Breast epithelium (tissue), 4 donors: ENCODE measurements around the gene SETDB2. TPM values are rescaled to one million over a fixed set of nuclear protein-coding genes. Genes with fewer than 3 reads are reported as not detected.

Experiments used
- DNase-seq, 2 donors: peaks; one replicate each; pipeline ENCODE4 v3.0.0-alpha.2; 2019; ENCODE audit warnings: low spot score in 2 of 2
- H3K27ac ChIP-seq, 2 donors: fragments of 200-600 bp; sonication (generic) in 1 of 2; one replicate each; pipeline ENCODE4 v1.5.1; 2016 to 2019; ENCODE audit warnings: mild to moderate bottlenecking in 1 of 2
- H3K27me3 ChIP-seq, 2 donors: fragments of 200-600 bp; sonication (generic) in 1 of 2; one replicate each; pipeline versions ENCODE4 v1.5.1 to v1.6.0; 2017 to 2019; ENCODE audit warnings: control low read depth in 1 of 2, mild to moderate bottlenecking in 1 of 2
- H3K36me3 ChIP-seq: fragments of 200-600 bp; one replicate; pipeline ENCODE4 v1.5.1; 2019
- H3K4me1 ChIP-seq, 2 donors: fragments of 200-600 bp; sonication (generic); one replicate each; pipeline ENCODE4 v1.5.1; 2016 to 2019; ENCODE audit warnings: control low read depth in 1 of 2
- H3K4me3 ChIP-seq, 3 donors: fragments of 200-600 bp; sonication (generic); 1 replicate in 2 of 3; 2 replicates in 1 of 3; pipeline ENCODE4 v1.5.1; 2016 to 2019; ENCODE audit warnings: mild to moderate bottlenecking in 3 of 3, moderate library complexity in 2 of 3
- H3K9me3 ChIP-seq, 2 donors: fragments of 200-600 bp; sonication (generic) in 1 of 2; one replicate each; pipeline ENCODE4 v1.5.1; 2016 to 2019; ENCODE audit warnings: control low read depth in 1 of 2
- POLR2A ChIP-seq: fragments of 450-650 bp; IDR thresholded peaks from one replicate; pipeline ENCODE4 v1.6.1; 2016; ENCODE audit warnings: antibody characterized with exemption, mild to moderate bottlenecking, moderate library complexity
- POLR2AphosphoS5 ChIP-seq, 3 donors: sonication (generic); formaldehyde crosslinking; IDR thresholded peaks; one replicate each; pipeline ENCODE4 v1.6.1; 2017; ENCODE audit warnings: antibody characterized with exemption in 3 of 3
- intact Hi-C: fragments of 100-400 bp; cut with DNase I; formaldehyde crosslinking; loops from one replicate; pipeline ENCODE4 v1.15.1; 2023; ENCODE audit warnings: low total_unique reads
- total RNA-seq, 3 donors: library from RNA; depleted of rRNA; stranded (reverse); fragments of >200 nt; gene quantifications; one replicate each; pipeline ENCODE4 v1.1.0, GENCODE V29; 2016
- TF ChIP-seq, protein P1 (sequence below), 3 donors: fragments of 450-650 bp; IDR thresholded peaks; one replicate each; pipeline ENCODE4 v1.5.1; 2016 to 2017; ENCODE audit warnings: antibody characterized with exemption in 3 of 3, mild to moderate bottlenecking in 3 of 3, moderate library complexity in 3 of 3

SETDB2 gene
- total RNA-seq, 3 donors from 2014 or later, result 9.9 to 17.0 (median 12.8) TPM

- H3K4me1 ChIP-seq, result no peaks in the 10 kb centered on the region
- TF ChIP-seq, protein P1, sequence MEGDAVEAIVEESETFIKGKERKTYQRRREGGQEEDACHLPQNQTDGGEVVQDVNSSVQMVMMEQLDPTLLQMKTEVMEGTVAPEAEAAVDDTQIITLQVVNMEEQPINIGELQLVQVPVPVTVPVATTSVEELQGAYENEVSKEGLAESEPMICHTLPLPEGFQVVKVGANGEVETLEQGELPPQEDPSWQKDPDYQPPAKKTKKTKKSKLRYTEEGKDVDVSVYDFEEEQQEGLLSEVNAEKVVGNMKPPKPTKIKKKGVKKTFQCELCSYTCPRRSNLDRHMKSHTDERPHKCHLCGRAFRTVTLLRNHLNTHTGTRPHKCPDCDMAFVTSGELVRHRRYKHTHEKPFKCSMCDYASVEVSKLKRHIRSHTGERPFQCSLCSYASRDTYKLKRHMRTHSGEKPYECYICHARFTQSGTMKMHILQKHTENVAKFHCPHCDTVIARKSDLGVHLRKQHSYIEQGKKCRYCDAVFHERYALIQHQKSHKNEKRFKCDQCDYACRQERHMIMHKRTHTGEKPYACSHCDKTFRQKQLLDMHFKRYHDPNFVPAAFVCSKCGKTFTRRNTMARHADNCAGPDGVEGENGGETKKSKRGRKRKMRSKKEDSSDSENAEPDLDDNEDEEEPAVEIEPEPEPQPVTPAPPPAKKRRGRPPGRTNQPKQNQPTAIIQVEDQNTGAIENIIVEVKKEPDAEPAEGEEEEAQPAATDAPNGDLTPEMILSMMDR (IDR thresholded peaks at IDR 0.05), result no peak
- no peak for TF ChIP-seq POLR2AphosphoS5 (IDR thresholded peaks at IDR 0.05)
- no peak for TF ChIP-seq POLR2A
- intact Hi-C loops, result loop anchor here (5.0 kb wide), 1 partner anchor 137 kb away; no protein-coding TSS in a partner anchor
Observed at GRCh38 chr13:49439609-49440008, 4.5 kb upstream of the SETDB2 start.

GRCh38 chr13:49441312-49441711, 2.8 kb upstream of the SETDB2 start:
- no peaks in the 10 kb centered on the region for H3K9me3 ChIP-seq
- intact Hi-C loops, result loop anchor here (5.0 kb wide), 1 partner anchor 139 kb away; no protein-coding TSS in a partner anchor

More at GRCh38 chr13:49439609-49440008, 4.5 kb upstream of the SETDB2 start:
- no peak for DNase-seq
- Histone ChIP-seq H3K36me3 (no peaks in the 10 kb centered on the region), H3K27ac (no peak overlapping the region), H3K27me3 (no peaks in the 10 kb centered on the region), H3K9me3 (no peaks in the 10 kb centered on the region), H3K4me3 (no peak overlapping the region)

DNA sequence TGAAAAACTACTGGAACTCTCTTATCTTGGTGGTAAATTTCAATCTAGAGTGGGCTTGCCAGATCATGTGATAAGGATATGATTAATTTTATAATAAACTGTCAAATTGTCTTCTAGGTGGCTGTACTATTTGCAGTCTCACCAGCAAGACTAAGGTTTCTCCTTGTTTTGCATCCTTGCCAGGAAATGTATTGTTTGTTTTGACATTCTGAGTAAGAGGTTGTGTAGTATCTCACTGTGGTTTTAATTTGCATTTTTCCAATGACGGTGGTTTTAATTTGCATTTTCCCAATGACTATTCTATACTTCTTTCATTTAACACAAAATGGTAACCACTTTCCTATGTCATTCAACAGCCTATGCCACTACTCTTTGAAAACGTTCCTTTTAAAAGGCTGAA, 2.2 kb upstream of the SETDB2 start:
- intact Hi-C loops, result loop anchor here (5.0 kb wide), 1 partner anchor 140 kb away; no protein-coding TSS in a partner anchor
- TF ChIP-seq, protein P1 (IDR thresholded peaks at IDR 0.05), result no peak
- TF ChIP-seq POLR2AphosphoS5 (IDR thresholded peaks at IDR 0.05) (no peak), POLR2A (no peak)
- no peak overlapping the region for H3K4me3 ChIP-seq
- H3K9me3 ChIP-seq, result no peaks in the 10 kb centered on the region
- no peak overlapping the region for H3K27ac ChIP-seq
- no peaks in the 10 kb centered on the region for H3K36me3 ChIP-seq
- DNase-seq, result no peak
- no peaks in the 10 kb centered on the region for H3K27me3 ChIP-seq
- no peaks in the 10 kb centered on the region for H3K4me1 ChIP-seq

More at GRCh38 chr13:49441312-49441711, 2.8 kb upstream of the SETDB2 start:
- Histone ChIP-seq H3K4me1 (no peaks in the 10 kb centered on the region), H3K36me3 (no peaks in the 10 kb centered on the region), H3K27me3 (no peaks in the 10 kb centered on the region), H3K4me3 (no peak overlapping the region), H3K27ac (no peak overlapping the region)
- no peak for DNase-seq
- TF ChIP-seq POLR2AphosphoS5 (IDR thresholded peaks at IDR 0.05), result no peak
- TF ChIP-seq POLR2A, result no peak
- TF ChIP-seq, protein P1 (IDR thresholded peaks at IDR 0.05), result no peak

DNA sequence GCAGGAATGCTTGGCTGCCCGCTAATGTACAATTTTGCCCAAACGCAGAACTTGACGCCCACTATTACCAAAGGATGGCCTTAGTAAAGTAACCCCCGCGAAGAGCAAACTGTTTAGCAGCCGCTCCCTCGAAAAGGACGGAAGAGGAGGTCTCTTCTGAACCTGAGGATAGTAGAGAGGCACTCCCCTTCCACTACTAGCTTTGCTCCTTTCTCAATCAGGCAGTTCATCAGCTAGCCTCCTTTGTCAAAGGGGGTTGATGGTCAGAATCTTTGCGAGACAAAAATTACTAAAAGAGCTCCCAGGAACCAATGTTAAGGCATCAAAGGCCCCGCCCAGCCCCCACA, 744 bp upstream of the SETDB2 start:
- Histone ChIP-seq H3K27ac (peak overlapping the region; percentile 97 to 98), H3K36me3 (no peaks in the 10 kb centered on the region), H3K27me3 (no peaks in the 10 kb centered on the region), H3K4me3 (peak overlapping the region; percentile 83 to 84 (median 84)), H3K4me1 (peaks cover 0 to 7% of the 10 kb centered on the region in 2 donors), H3K9me3 (no peaks in the 10 kb centered on the region)
- intact Hi-C loops, result loop anchor here (5.0 kb wide), 1 partner anchor 141 kb away; no protein-coding TSS in a partner anchor
- DNase-seq, result no peak
- no peak for TF ChIP-seq POLR2AphosphoS5 (IDR thresholded peaks at IDR 0.05)
- TF ChIP-seq, protein P1 (IDR thresholded peaks at IDR 0.05), result no peak
- no peak for TF ChIP-seq POLR2A

DNA sequence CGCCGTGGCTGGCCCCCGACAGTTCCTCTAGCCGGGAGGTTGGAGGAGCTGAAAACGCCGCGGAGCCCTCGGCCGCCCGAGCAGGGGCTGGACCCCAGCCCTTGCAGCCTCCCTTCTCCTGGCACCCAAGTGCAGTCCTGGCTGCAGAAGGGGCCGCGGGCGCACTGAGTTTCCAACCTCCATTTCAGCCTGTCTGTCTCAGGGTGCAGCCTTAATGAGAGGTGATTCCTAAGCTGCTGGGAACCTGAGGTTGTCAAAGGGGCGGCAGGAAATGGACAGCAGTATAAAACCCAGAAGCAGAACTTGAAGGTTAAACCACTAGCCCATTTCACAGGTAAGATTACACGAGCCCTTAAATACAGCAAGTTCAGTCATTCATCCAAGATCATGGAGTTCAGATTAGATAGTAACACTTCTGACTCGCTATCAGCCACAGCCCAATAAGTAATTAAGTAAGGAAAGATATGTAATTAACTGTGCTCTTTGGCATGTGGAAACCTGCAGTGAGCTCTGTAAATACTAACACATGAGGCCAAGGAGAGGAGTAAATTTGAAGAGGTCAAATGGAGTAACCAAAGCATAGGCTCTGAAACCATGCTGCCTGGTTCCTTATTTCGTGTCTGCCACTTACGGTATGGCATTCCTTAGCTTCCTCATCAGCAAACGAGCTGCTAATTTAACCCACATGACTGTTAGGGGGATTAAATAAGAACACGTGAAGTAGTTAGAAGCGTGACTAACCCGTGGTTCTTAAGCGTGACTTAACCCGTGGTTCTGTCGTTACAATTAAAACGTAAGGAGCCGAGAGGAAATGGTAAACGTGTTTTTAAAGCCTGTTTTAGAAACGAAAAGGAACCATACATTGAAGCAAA, 686 bp downstream of the SETDB2 start:
- no peaks in the 10 kb centered on the region for H3K9me3 ChIP-seq
- no peak for DNase-seq

More for the DNA sequence above, 686 bp downstream of the SETDB2 start:
- H3K27ac ChIP-seq, result peak overlapping the region; percentile 97 to 98
- H3K27me3 ChIP-seq, result no peaks in the 10 kb centered on the region
- TF ChIP-seq, protein P1 (IDR thresholded peaks at IDR 0.05), result no peak
- TF ChIP-seq POLR2AphosphoS5 (IDR thresholded peaks at IDR 0.05), result peak in 1 of 3 donors; percentile 69
- no peak for TF ChIP-seq POLR2A
- intact Hi-C loops, result loop anchor here (5.0 kb wide), 1 partner anchor 142 kb away; no protein-coding TSS in a partner anchor
- H3K4me1 ChIP-seq, result peaks cover 0 to 7% of the 10 kb centered on the region in 2 donors
- no peaks in the 10 kb centered on the region for H3K36me3 ChIP-seq
- H3K4me3 ChIP-seq, result peak overlapping the region; percentile 83 to 84 (median 84)
